HepG2 (cell line): ENCODE measurements around the gene UBE2Q2. TPM values are rescaled to one million over a fixed set of nuclear protein-coding genes. Genes with fewer than 3 reads are reported as not detected.

Experiments used
- DDIT3 ChIP-seq: sonication (generic); formaldehyde crosslinking; IDR thresholded peaks from 2 replicates; pipeline ENCODE4 v1.4.0; 2020; ENCODE audit warnings: mild to moderate bottlenecking, missing genetic modification reagents
- GMEB2 ChIP-seq: IDR thresholded peaks from 2 replicates; pipeline ENCODE4 v1.6.1; 2016; ENCODE audit warnings: missing biosample characterization, missing genetic modification reagents, low read depth
- MAFG ChIP-seq: sonication (generic); formaldehyde crosslinking; IDR thresholded peaks from 2 replicates; pipeline ENCODE4 v1.5.1; 2020; ENCODE audit warnings: mild to moderate bottlenecking, missing genetic modification reagents
- NFATC3 ChIP-seq: sonication (generic); formaldehyde crosslinking; IDR thresholded peaks from 2 replicates; pipeline ENCODE4 v1.5.1; 2020; ENCODE audit warnings: mild to moderate bottlenecking, missing genetic modification reagents
- SP2 ChIP-seq: sonication (generic); formaldehyde crosslinking; IDR thresholded peaks from 2 replicates; pipeline ENCODE4 v1.5.1; 2020; ENCODE audit warnings: mild to moderate bottlenecking, missing genetic modification reagents
- UBTF ChIP-seq: sonication (generic); formaldehyde crosslinking; IDR thresholded peaks from 2 replicates; pipeline ENCODE4 v1.4.0; 2020; ENCODE audit warnings: mild to moderate bottlenecking, missing genetic modification reagents
- ZBTB1 ChIP-seq: sonication (generic); formaldehyde crosslinking; IDR thresholded peaks from 2 replicates; pipeline ENCODE4 v1.4.0; 2020; ENCODE audit warnings: missing genetic modification reagents, borderline replicate concordance
- ZFP36L2 ChIP-seq: sonication (generic); formaldehyde crosslinking; IDR thresholded peaks from 2 replicates; pipeline ENCODE4 v1.4.0; 2020; ENCODE audit warnings: missing genetic modification reagents
- ZNF142 ChIP-seq: sonication (generic); formaldehyde crosslinking; IDR thresholded peaks from 2 replicates; pipeline ENCODE4 v1.4.0; 2020; ENCODE audit warnings: missing genetic modification reagents
- ZNF207 ChIP-seq: fragments of 450-650 bp; IDR thresholded peaks from 2 replicates; pipeline ENCODE4 v1.6.1; 2016; ENCODE audit warnings: antibody characterized with exemption, borderline replicate concordance
- ZNF260 ChIP-seq: sonication (generic); formaldehyde crosslinking; IDR thresholded peaks from 2 replicates; pipeline ENCODE4 v1.4.0; 2020; ENCODE audit warnings: missing genetic modification reagents, low read depth, mild to moderate bottlenecking, borderline replicate concordance
- ZNF280B ChIP-seq: sonication (generic); formaldehyde crosslinking; IDR thresholded peaks from 2 replicates; pipeline ENCODE4 v1.5.0; 2020; ENCODE audit warnings: missing genetic modification reagents, mild to moderate bottlenecking, borderline replicate concordance
- ZNF34 ChIP-seq: sonication (generic); formaldehyde crosslinking; IDR thresholded peaks from 2 replicates; pipeline ENCODE4 v1.4.0; 2020; ENCODE audit warnings: mild to moderate bottlenecking, missing genetic modification reagents, borderline replicate concordance
- ZNF431 ChIP-seq: sonication (generic); formaldehyde crosslinking; IDR thresholded peaks from 2 replicates; pipeline ENCODE4 v1.9.0; 2022; ENCODE audit warnings: missing genetic modification reagents, low read depth, mild to moderate bottlenecking, borderline replicate concordance
- polyA plus RNA-seq, 8 experiments: library from polyadenylated mRNA; depleted of rRNA in 3 of 8; stranded (reverse) in 7 of 8; unstranded in 1 of 8; fragments of >200 nt; fragmentation: Illumina TruSeq in 4 of 8; extraction: Trizol in 4 of 8; gene quantifications; 2 replicates each; pipeline versions ENCODE4 v1.2.1 to v1.2.3, GENCODE V29; 2011 to 2016; ENCODE audit warnings: low read depth in 4 of 8, missing spikeins in 1 of 8, mixed read lengths in 1 of 8; ENCODE audit not compliant: insufficient read depth in 1 of 8
- total RNA-seq, 5 experiments: library from RNA; depleted of rRNA; stranded (reverse); fragments of >200 nt; fragmentation: Illumina TruSeq; extraction: Trizol; gene quantifications; 2 replicates each; pipeline ENCODE4 v1.2.3, GENCODE V29; 2016; ENCODE audit warnings: low read depth in 1 of 5

The UBE2Q2 gene
- total and polyA plus RNA-seq, 2 of the 13 experiments (the other 11 are each of a cell fraction or from before 2014, with no cell fraction given): 10.6 to 20.4 TPM

GRCh38 chr15:75903331-75904239 is 60.3 kb downstream of the UBE2Q2 start, which contains the start of gene FBXO22 (continued):
- TF ChIP-seq UBTF (CRISPR knock-in tag) (peak; percentile 91), ZNF207 (no peak), SP2 (CRISPR knock-in tag) (no peak; the same call in 1 of the 2 replicates), GMEB2 (CRISPR knock-in tag) (peak; percentile 75), ZNF34 (CRISPR knock-in tag) (0 out of 2 replicates have a peak, but pooled peaks have one; percentile 26), NFATC3 (CRISPR knock-in tag) (0 out of 2 replicates have a peak, but pooled peaks have one; percentile 35), ZNF260 (CRISPR knock-in tag) (no peak), MAFG (no peak), DDIT3 (no peak), ZNF431 (CRISPR knock-in tag) (peak; percentile 63; the same call in 1 of the 2 replicates), ZNF142 (CRISPR knock-in tag) (peak; percentile 85; the same call in 1 of the 2 replicates), ZFP36L2 (CRISPR knock-in tag) (no peak), ZBTB1 (CRISPR knock-in tag) (no peak), ZNF280B (CRISPR knock-in tag) (peak; percentile 75; the same call in 1 of the 2 replicates)
